Gastroesophageal sphincter (tissue), 4 donors: ENCODE data around the gene FOXO6. TPM values are rescaled to one million over a fixed set of nuclear protein-coding genes. Genes with fewer than 3 reads are reported as not detected.

Experiments
- ATAC-seq: fragments of 150-250 bp; one replicate; pipeline ENCODE4 v1.9.1; 2016; ENCODE audit warnings: mild to moderate bottlenecking, moderate library complexity
- H3K27ac ChIP-seq, 4 donors: fragments of 200-600 bp; sonication (generic) in 3 of 4; 1 replicate in 3 of 4; 2 replicates in 1 of 4; pipeline ENCODE4 v1.5.1; 2016 to 2019
- H3K27me3 ChIP-seq: fragments of 200-600 bp; sonication (generic); one replicate; pipeline ENCODE4 v1.5.1; 2019
- H3K36me3 ChIP-seq, 2 donors: fragments of 200-600 bp; sonication (generic); one replicate each; pipeline ENCODE4 v1.5.1; 2019; ENCODE audit warnings: control low read depth in 1 of 2
- H3K4me1 ChIP-seq, 3 donors: fragments of 200-600 bp; sonication (generic); 1 replicate in 2 of 3; 2 replicates in 1 of 3; pipeline ENCODE4 v1.5.1; 2016 to 2019; ENCODE audit warnings: control low read depth in 2 of 3
- H3K4me3 ChIP-seq, 2 donors: fragments of 200-600 bp; sonication (generic); one replicate each; pipeline ENCODE4 v1.5.1; 2019; ENCODE audit warnings: mild to moderate bottlenecking in 1 of 2, moderate library complexity in 1 of 2
- H3K9me3 ChIP-seq, 3 donors: fragments of 200-600 bp; sonication (generic); one replicate each; pipeline ENCODE4 v1.5.1; 2017 to 2019; ENCODE audit warnings: control low read depth in 2 of 3
- EP300 ChIP-seq: sonication (generic); formaldehyde crosslinking; IDR thresholded peaks from one replicate; pipeline ENCODE4 v1.6.1; 2017; ENCODE audit warnings: antibody characterized with exemption, mild to moderate bottlenecking
- POLR2A ChIP-seq, 2 donors: fragments of 450-650 bp; IDR thresholded peaks; one replicate each; pipeline ENCODE4 v1.6.1; 2017; ENCODE audit warnings: antibody characterized with exemption in 2 of 2, mild to moderate bottlenecking in 2 of 2, moderate library complexity in 1 of 2
- POLR2AphosphoS5 ChIP-seq: sonication (generic); formaldehyde crosslinking; IDR thresholded peaks from one replicate; pipeline ENCODE4 v1.6.1; 2017; ENCODE audit warnings: antibody characterized with exemption
- WGBS, 2 donors: methylation state at CpG; one replicate each; pipeline ENCODE4 v1.1.5; 2018; ENCODE audit warnings: low coverage in 1 of 2; 5-methylcytosine and 5-hydroxymethylcytosine counted together
- total RNA-seq, 4 donors: library from RNA; depleted of rRNA; stranded (reverse); fragments of >200 nt; gene quantifications; one replicate each; pipeline ENCODE4 v1.1.0, GENCODE V29; 2016
- TF ChIP-seq, protein P1 (sequence below), 4 experiments: fragments of 200-600 bp in 2 of 4; fragments of 450-650 bp in 2 of 4; sonication (generic) in 1 of 4; IDR thresholded peaks; one replicate each; pipeline ENCODE4 v1.5.1; 2017 to 2019; ENCODE audit warnings: antibody characterized with exemption in 4 of 4, mild to moderate bottlenecking in 2 of 4, moderate library complexity in 2 of 4

FOXO6 gene
- total RNA-seq, 4 donors from 2014 or later, result 0.27 to 2.2 (median 1.9) TPM

DNA sequence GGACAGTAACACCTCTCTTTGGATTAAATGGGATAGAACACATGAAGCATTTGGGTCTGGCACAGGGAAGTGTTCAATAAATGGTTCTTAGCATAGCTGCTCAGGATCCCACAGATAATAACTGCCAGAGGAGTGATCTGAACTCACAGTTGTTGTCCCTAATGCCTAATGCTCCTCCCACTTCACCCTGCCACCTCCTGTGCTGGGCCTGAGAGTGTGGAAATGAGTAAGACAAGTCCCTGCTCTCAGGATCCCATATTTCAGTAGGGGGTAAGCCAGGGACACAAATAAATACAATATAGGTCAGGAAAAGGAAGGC is 19.9 kb upstream of the FOXO6 start:
- ATAC-seq, result no peak
- H3K4me3 ChIP-seq, result no peak overlapping the region
- no peak overlapping the region for H3K27ac ChIP-seq
- no peaks in the 10 kb centered on the region for H3K27me3 ChIP-seq
- no peaks in the 10 kb centered on the region for H3K36me3 ChIP-seq
- peaks cover 0 to 27% (median 0%) of the 10 kb centered on the region in 3 donors for H3K4me1 ChIP-seq
- peaks cover 0 to 13% (median 0%) of the 10 kb centered on the region in 3 donors for H3K9me3 ChIP-seq
- TF ChIP-seq EP300 (no peak), POLR2AphosphoS5 (no peak), POLR2A (IDR thresholded peaks at IDR 0.05) (no peak)
- TF ChIP-seq, protein P1, sequence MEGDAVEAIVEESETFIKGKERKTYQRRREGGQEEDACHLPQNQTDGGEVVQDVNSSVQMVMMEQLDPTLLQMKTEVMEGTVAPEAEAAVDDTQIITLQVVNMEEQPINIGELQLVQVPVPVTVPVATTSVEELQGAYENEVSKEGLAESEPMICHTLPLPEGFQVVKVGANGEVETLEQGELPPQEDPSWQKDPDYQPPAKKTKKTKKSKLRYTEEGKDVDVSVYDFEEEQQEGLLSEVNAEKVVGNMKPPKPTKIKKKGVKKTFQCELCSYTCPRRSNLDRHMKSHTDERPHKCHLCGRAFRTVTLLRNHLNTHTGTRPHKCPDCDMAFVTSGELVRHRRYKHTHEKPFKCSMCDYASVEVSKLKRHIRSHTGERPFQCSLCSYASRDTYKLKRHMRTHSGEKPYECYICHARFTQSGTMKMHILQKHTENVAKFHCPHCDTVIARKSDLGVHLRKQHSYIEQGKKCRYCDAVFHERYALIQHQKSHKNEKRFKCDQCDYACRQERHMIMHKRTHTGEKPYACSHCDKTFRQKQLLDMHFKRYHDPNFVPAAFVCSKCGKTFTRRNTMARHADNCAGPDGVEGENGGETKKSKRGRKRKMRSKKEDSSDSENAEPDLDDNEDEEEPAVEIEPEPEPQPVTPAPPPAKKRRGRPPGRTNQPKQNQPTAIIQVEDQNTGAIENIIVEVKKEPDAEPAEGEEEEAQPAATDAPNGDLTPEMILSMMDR (IDR thresholded peaks at IDR 0.05), result no peak

DNA sequence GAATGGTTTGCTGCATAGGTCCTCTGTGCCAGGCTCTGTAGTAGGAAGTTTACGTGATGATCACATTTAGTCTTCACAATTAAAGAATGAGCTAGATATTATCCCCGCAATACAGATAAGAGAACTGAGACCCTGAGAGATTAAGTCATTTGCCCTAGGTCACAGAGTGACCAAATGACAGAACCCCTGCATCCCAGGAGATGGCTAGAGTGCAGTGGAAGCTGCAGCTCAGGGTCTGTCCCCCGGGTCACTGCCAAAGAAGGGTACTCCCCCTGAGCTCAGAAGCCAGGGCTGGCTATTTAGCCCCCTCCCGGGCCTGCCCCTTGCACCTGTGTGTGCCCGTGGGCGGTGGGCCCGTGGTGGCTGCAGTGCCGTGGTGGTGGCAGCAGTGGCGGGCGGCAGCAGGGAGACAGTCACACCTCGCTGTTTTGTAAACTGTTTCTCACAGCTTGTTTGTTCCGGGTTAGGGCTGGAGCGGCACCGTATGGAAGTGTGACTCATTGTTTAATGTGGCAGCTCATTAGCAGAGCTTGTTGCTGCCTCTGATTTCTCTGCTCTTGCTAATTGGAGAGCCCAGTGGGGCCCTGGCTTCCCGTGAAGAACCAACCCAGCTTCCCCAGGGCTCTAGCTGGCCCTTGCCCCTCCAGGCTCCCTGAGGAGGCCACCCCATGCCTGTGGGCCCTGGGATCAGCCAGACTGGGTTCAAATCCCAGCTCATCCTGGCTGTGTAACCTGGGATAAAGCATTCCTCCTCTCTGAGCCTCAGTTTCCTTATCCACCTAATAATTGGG is 19.3 kb upstream of the FOXO6 start:
- 58 to 100% methylated on average over 1 to 2 of the region's 15 CpGs for WGBS, 2 donors
- Histone ChIP-seq H3K9me3 (peaks cover 0 to 13% (median 0%) of the 10 kb centered on the region in 3 donors), H3K4me1 (peaks cover 0 to 27% (median 0%) of the 10 kb centered on the region in 3 donors), H3K27ac (no peak overlapping the region), H3K27me3 (no peaks in the 10 kb centered on the region), H3K4me3 (no peak overlapping the region), H3K36me3 (no peaks in the 10 kb centered on the region)
- no peak for ATAC-seq
- no peak for TF ChIP-seq POLR2A (IDR thresholded peaks at IDR 0.05)
- no peak for TF ChIP-seq POLR2AphosphoS5
- TF ChIP-seq, protein P1 (IDR thresholded peaks at IDR 0.05), result no peak
- TF ChIP-seq EP300, result no peak

DNA sequence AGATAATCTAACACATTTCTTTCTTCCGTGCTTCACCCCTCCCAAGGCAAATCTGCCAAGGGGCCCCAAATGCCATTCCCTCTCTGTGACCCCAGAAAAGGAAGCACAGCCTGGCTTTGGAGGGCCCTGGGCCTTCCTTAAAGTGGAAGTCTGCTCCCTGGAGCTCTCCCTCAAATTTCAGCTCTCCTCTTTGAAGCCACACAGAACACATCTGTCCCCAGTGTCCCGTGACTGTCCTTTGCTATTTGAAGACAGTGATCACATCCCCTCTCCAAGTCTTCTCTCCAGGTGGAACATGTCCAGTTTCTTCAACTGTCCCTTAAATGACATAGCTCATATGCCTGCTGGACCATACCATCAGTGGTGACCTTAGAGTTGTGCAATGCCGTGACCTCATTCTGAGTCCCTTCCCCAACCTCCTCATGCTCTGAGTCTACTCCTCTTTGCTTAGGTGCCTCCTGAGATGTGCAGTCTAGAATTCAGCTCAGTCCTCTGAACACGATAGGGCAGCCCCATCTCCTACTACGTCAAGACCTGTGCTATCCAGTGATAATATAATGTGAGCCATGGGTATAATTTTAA is 18.4 kb upstream of the FOXO6 start:
- Histone ChIP-seq H3K27ac (no peak overlapping the region), H3K9me3 (peaks cover 0 to 13% (median 0%) of the 10 kb centered on the region in 3 donors), H3K4me1 (peaks cover 0 to 27% (median 0%) of the 10 kb centered on the region in 3 donors), H3K36me3 (no peaks in the 10 kb centered on the region), H3K4me3 (no peak overlapping the region), H3K27me3 (no peaks in the 10 kb centered on the region)
- WGBS, 2 donors, result 96% methylated on average over 4 of the region's 5 CpGs; no CpG with 5 or more reads in 1 of the 2 donors
- TF ChIP-seq POLR2AphosphoS5 (no peak), POLR2A (IDR thresholded peaks at IDR 0.05) (no peak), EP300 (no peak)
- TF ChIP-seq, protein P1 (IDR thresholded peaks at IDR 0.05), result no peak
- no peak for ATAC-seq

DNA sequence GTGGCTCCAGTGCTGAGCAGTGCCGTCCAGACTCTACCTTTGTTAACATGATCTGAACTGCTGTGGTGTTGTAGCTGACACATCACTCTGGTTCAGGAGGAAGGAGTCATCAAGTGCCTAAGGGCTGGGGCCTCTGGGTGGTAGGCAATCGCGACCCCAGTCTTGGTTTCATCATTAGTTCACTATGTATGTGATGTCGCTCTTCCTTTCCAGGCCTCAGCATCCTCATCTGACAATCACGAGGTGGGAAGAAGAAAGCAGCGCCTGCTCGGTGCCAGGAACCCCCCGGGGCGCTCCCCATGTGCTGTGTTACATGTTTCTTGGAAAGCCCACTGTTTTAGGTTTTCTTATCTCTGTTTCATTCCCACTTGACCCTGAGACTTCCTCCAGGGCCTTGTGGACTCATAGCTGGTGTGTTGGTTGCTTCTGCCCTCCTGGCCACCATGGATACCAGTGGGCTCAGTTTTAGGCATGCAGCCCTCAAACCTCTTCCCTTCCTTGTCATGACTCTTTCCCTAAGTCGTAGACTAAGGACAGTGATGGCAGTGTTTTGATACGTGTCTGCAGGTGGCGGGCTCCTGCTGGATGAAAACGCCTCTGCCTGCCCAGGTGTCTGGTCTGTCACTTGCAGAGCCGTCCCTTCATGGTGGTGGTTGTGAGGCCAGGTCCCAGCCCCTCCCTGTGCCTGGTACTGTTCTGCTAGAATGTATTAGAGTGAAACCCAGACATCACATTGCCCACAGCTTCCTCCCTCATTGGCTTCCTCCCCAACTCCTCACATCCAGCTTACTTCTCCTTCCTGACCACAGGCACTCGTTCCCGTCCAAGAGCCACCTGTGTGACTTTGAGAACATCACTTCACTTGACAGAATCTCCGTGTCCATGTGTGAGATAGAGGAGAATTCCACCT is 17.2 kb upstream of the FOXO6 start:
- WGBS, 2 donors, result 86 to 91% methylated on average over 8 to 10 of the region's 17 CpGs
- no peaks in the 10 kb centered on the region for H3K36me3 ChIP-seq

More for the DNA sequence above, 17.2 kb upstream of the FOXO6 start:
- Histone ChIP-seq H3K4me3 (no peak overlapping the region), H3K4me1 (peaks cover 0 to 27% (median 0%) of the 10 kb centered on the region in 3 donors), H3K27me3 (no peaks in the 10 kb centered on the region), H3K9me3 (peaks cover 0 to 8% (median 0%) of the 10 kb centered on the region in 3 donors), H3K27ac (no peak overlapping the region)
- ATAC-seq, result no peak
- TF ChIP-seq POLR2A (IDR thresholded peaks at IDR 0.05), result no peak
- TF ChIP-seq EP300, result no peak
- TF ChIP-seq, protein P1 (IDR thresholded peaks at IDR 0.05), result no peak
- TF ChIP-seq POLR2AphosphoS5, result no peak
